HEK293 (cell line): ENCODE results near the gene FOXL2.
A peak's percentile ranks its signal among the peaks of the same experiment; 100 is the strongest.

Experiments
- CTCF ChIA-PET: fragments of 350-600 bp; formaldehyde crosslinking; extraction: SDS; loops from one replicate; lab custom pipeline; 2021; ENCODE audit warnings: antibody characterized with exemption; lab: Yijun Ruan, JAX
- POLR2A ChIA-PET: fragments of 300-600 bp; formaldehyde crosslinking; extraction: SDS; loops from one replicate; lab custom pipeline; 2020; ENCODE audit warnings: antibody characterized with exemption, inconsistent platforms; lab: Yijun Ruan, JAX
- H3K27ac ChIP-seq: fragments of 200-500 bp; sonication (Bioruptor generic); 2 replicates; pipeline ENCODE4 v1.5.1; 2014; ENCODE audit warnings: low read depth, low read length, control low read depth, inconsistent platforms; ENCODE audit errors: extremely low read depth
- H3K36me3 ChIP-seq, 2 experiments: fragments of 200-500 bp in 1 of 2; sonication (Bioruptor generic) in 1 of 2; 1 replicate in 1 of 2; 2 replicates in 1 of 2; pipeline ENCODE4 v1.5.1; 2014 to 2017; ENCODE audit warnings: inconsistent platforms in 2 of 2, low read length in 2 of 2; ENCODE audit not compliant: control insufficient read depth in 2 of 2, insufficient read depth in 1 of 2
- H3K4me1 ChIP-seq: fragments of 200-500 bp; sonication (Bioruptor generic); 2 replicates; pipeline ENCODE4 v1.5.1; 2014; ENCODE audit warnings: mild to moderate bottlenecking, low read length, inconsistent platforms; ENCODE audit not compliant: control insufficient read depth, insufficient read depth
- H3K4me3 ChIP-seq: 2 replicates; pipeline ENCODE4 v1.5.1; 2011; ENCODE audit warnings: low read depth, mild to moderate bottlenecking, control low read depth, low read length, moderate library complexity
- H3K9me3 ChIP-seq: fragments of 200-500 bp; sonication (Bioruptor generic); 2 replicates; pipeline ENCODE4 v1.5.1; 2014; ENCODE audit warnings: low read depth, low read length, inconsistent platforms; ENCODE audit not compliant: control insufficient read depth, insufficient read depth
- BCL11B ChIP-seq: fragments of 450-650 bp; formaldehyde crosslinking; IDR thresholded peaks from 2 replicates; pipeline ENCODE4 v1.5.1; 2016; ENCODE audit warnings: low read depth, missing biosample characterization, missing genetic modification characterization
- EGR2 ChIP-seq: fragments of 450-650 bp; formaldehyde crosslinking; IDR thresholded peaks from 2 replicates; pipeline ENCODE4 v1.5.1; 2016; ENCODE audit warnings: low read depth, missing biosample characterization, missing genetic modification characterization
- ELK4 ChIP-seq: IDR thresholded peaks from 2 replicates; pipeline ENCODE4 v1.6.1; 2011; ENCODE audit warnings: mild to moderate bottlenecking, low read depth, low read length, borderline replicate concordance
- GLI4 ChIP-seq: fragments of 450-650 bp; formaldehyde crosslinking; IDR thresholded peaks from 2 replicates; pipeline ENCODE4 v1.5.1; 2016; ENCODE audit warnings: missing biosample characterization, missing genetic modification characterization
- GLIS1 ChIP-seq: fragments of 450-650 bp; formaldehyde crosslinking; IDR thresholded peaks from 2 replicates; pipeline ENCODE4 v1.5.1; 2016; ENCODE audit warnings: missing biosample characterization, missing genetic modification characterization
- KLF16 ChIP-seq: fragments of 450-650 bp; formaldehyde crosslinking; IDR thresholded peaks from 2 replicates; pipeline ENCODE4 v1.5.1; 2017; ENCODE audit warnings: missing biosample characterization, missing genetic modification characterization
- MYNN ChIP-seq: fragments of 450-650 bp; formaldehyde crosslinking; IDR thresholded peaks from 2 replicates; pipeline ENCODE4 v1.5.1; 2016; ENCODE audit warnings: missing biosample characterization, missing genetic modification characterization, borderline replicate concordance
- SP3 ChIP-seq: fragments of 450-650 bp; formaldehyde crosslinking; IDR thresholded peaks from 2 replicates; pipeline ENCODE4 v1.5.1; 2016; ENCODE audit warnings: missing biosample characterization, missing genetic modification characterization
- TCF7L2 ChIP-seq: IDR thresholded peaks from 2 replicates; pipeline ENCODE4 v1.6.1; 2011; ENCODE audit warnings: low read depth, mild to moderate bottlenecking, inconsistent platforms, low read length, moderate library complexity, borderline replicate concordance
- TRIM28 ChIP-seq: IDR thresholded peaks from 2 replicates; pipeline ENCODE4 v1.6.1; 2011; ENCODE audit warnings: low read length, control low read depth, borderline replicate concordance
- YY2 ChIP-seq: fragments of 450-650 bp; formaldehyde crosslinking; IDR thresholded peaks from 2 replicates; pipeline ENCODE4 v1.5.1; 2016; ENCODE audit warnings: missing biosample characterization, missing genetic modification characterization
- ZBTB11 ChIP-seq: fragments of 450-650 bp; formaldehyde crosslinking; conservative IDR thresholded peaks from 2 replicates; pipeline ENCODE4 v1.5.1; 2016; ENCODE audit warnings: low read depth, missing biosample characterization, missing genetic modification characterization
- ZBTB48 ChIP-seq: fragments of 450-650 bp; formaldehyde crosslinking; IDR thresholded peaks from 2 replicates; pipeline ENCODE4 v1.5.1; 2016; ENCODE audit warnings: missing biosample characterization, missing genetic modification characterization
- ZFP41 ChIP-seq: fragments of 450-650 bp; formaldehyde crosslinking; IDR thresholded peaks from 2 replicates; pipeline ENCODE4 v1.5.1; 2016; ENCODE audit warnings: missing biosample characterization, missing genetic modification characterization, borderline replicate concordance
- ZNF146 ChIP-seq: fragments of 450-650 bp; formaldehyde crosslinking; IDR thresholded peaks from 2 replicates; pipeline ENCODE4 v1.5.1; 2016; ENCODE audit warnings: missing biosample characterization, missing genetic modification characterization
- ZNF292 ChIP-seq: fragments of 450-650 bp; formaldehyde crosslinking; IDR thresholded peaks from 2 replicates; pipeline ENCODE4 v1.5.1; 2016; ENCODE audit warnings: low read depth, missing biosample characterization, missing genetic modification characterization, borderline replicate concordance
- ZNF311 ChIP-seq: fragments of 450-650 bp; formaldehyde crosslinking; IDR thresholded peaks from 2 replicates; pipeline ENCODE4 v1.5.1; 2017; ENCODE audit warnings: missing biosample characterization, missing genetic modification characterization, borderline replicate concordance
- ZNF366 ChIP-seq: fragments of 450-650 bp; formaldehyde crosslinking; conservative IDR thresholded peaks from 2 replicates; pipeline ENCODE4 v1.5.1; 2016; ENCODE audit warnings: missing biosample characterization, missing genetic modification characterization
- ZNF394 ChIP-seq: fragments of 450-650 bp; formaldehyde crosslinking; IDR thresholded peaks from 2 replicates; pipeline ENCODE4 v1.5.1; 2016; ENCODE audit warnings: missing biosample characterization, missing genetic modification characterization, mild to moderate bottlenecking, moderate library complexity, borderline replicate concordance
- ZNF549 ChIP-seq: fragments of 450-650 bp; IDR thresholded peaks from 2 replicates; pipeline ENCODE4 v1.5.1; 2018; ENCODE audit warnings: missing biosample characterization, missing genetic modification characterization, mild to moderate bottlenecking, inconsistent platforms, moderate library complexity
- ZNF610 ChIP-seq: fragments of 450-650 bp; formaldehyde crosslinking; IDR thresholded peaks from 2 replicates; pipeline ENCODE4 v1.5.1; 2016; ENCODE audit warnings: missing biosample characterization, missing genetic modification characterization, borderline replicate concordance
- ZNF623 ChIP-seq: fragments of 450-650 bp; formaldehyde crosslinking; IDR thresholded peaks from 2 replicates; pipeline ENCODE4 v1.5.1; 2016; ENCODE audit warnings: missing biosample characterization, missing genetic modification characterization
- ZNF701 ChIP-seq: fragments of 450-650 bp; formaldehyde crosslinking; IDR thresholded peaks from 2 replicates; pipeline ENCODE4 v1.5.1; 2016; ENCODE audit warnings: missing biosample characterization, missing genetic modification characterization
- ZNF707 ChIP-seq: fragments of 450-650 bp; formaldehyde crosslinking; IDR thresholded peaks from 2 replicates; pipeline ENCODE4 v1.5.1; 2016; ENCODE audit warnings: missing biosample characterization, missing genetic modification characterization
- ZNF76 ChIP-seq: fragments of 450-650 bp; formaldehyde crosslinking; IDR thresholded peaks from 2 replicates; pipeline ENCODE4; 2016; ENCODE audit warnings: low read depth, missing biosample characterization, missing genetic modification characterization, borderline replicate concordance

Gene FOXL2

GRCh38 chr3:138945709-138946662, 951 bp downstream of the FOXL2 start:
- no peak overlapping the region for H3K27ac ChIP-seq
- no peaks in the 10 kb centered on the region for H3K4me1 ChIP-seq
- H3K4me3 ChIP-seq = peak overlapping the region; percentile 21
- no peaks in the 10 kb centered on the region for H3K36me3 ChIP-seq
- no peaks in the 10 kb centered on the region for H3K9me3 ChIP-seq
- CTCF ChIA-PET = interaction anchor here (0.8 to 1.4 kb wide), 2 partner anchors 30 to 383 kb away, joined by 3 to 7 read pairs; no protein-coding TSS in a partner anchor
- TF ChIP-seq ZFP41 (tag by site-specific recombination) (no peak), MYNN (tag by site-specific recombination) (no peak), ZNF311 (no peak), ZNF366 (tag by site-specific recombination) (no peak), YY2 (tag by site-specific recombination) (no peak), TCF7L2 (no peak), ZNF707 (tag by site-specific recombination) (no peak), ZBTB11 (no peak), ZNF549 (tag by site-specific recombination) (no peak)
- POLR2A ChIA-PET = no interaction called here

GRCh38 chr3:138944929-138945708, 1.8 kb downstream of the FOXL2 start:
- TF ChIP-seq TRIM28 (no peak), EGR2 (tag by site-specific recombination) (no peak), ZNF701 (no peak), MYNN (tag by site-specific recombination) (no peak), ZNF292 (tag by site-specific recombination) (no peak), SP3 (tag by site-specific recombination) (no peak), ZNF146 (tag by site-specific recombination) (no peak), ZNF623 (no peak), KLF16 (tag by site-specific recombination) (no peak), ZBTB48 (tag by site-specific recombination) (no peak)
- TF ChIP-seq, all 188 proteins: peak for 0
- CTCF ChIA-PET = interaction anchor here (0.8 to 1.2 kb wide), 2 partner anchors 22 to 29 kb away, joined by 3 to 4 read pairs; no protein-coding TSS in a partner anchor
- H3K4me3 ChIP-seq = no peak overlapping the region
- no peaks in the 10 kb centered on the region for H3K4me1 ChIP-seq
- POLR2A ChIA-PET = no interaction called here
- no peaks in the 10 kb centered on the region for H3K36me3 ChIP-seq
- no peak overlapping the region for H3K27ac ChIP-seq
- no peaks in the 10 kb centered on the region for H3K9me3 ChIP-seq

GRCh38 chr3:138944654-138944928, 2.3 kb downstream of the FOXL2 start:
- POLR2A ChIA-PET = no interaction called here
- H3K4me1 ChIP-seq = no peaks in the 10 kb centered on the region
- H3K4me3 ChIP-seq = no peak overlapping the region
- H3K9me3 ChIP-seq = no peaks in the 10 kb centered on the region
- CTCF ChIA-PET = interaction anchor here (0.7 to 1.2 kb wide), 2 partner anchors 12 to 21 kb away, joined by 4 to 6 read pairs; no protein-coding TSS in a partner anchor
- no peaks in the 10 kb centered on the region for H3K36me3 ChIP-seq
- H3K27ac ChIP-seq = no peak overlapping the region
- TF ChIP-seq ELK4 (no peak), ZNF610 (no peak), GLI4 (no peak), ZNF701 (no peak), GLIS1 (no peak), ZNF76 (tag by site-specific recombination) (no peak), BCL11B (no peak), ZNF394 (tag by site-specific recombination) (no peak)
